ENCODE results near the gene DDX55.
"Not testable (repeated sequence)": the region's sequence is repeated elsewhere in the genome, so short reads cannot be mapped to it uniquely, and the experiment has no call there.

- TF ChIP-seq CTCF (conservative IDR thresholded peaks at IDR 0.05; ENCODE audit: low read depth, low read length); EZH2phosphoT487 (IDR thresholded peaks at IDR 0.05; ENCODE audit: borderline replicate concordance, low read length); EZH2 (IDR thresholded peaks at IDR 0.05; ENCODE audit: low read length, unreplicated experiment): not testable (repeated sequence)
Measured at GRCh38 chr12:123558487-123558886, 43.4 kb upstream of the DDX55 start.

Data from PC-3 (cell line).